ENCODE results near the gene PRMT3. TPM values are rescaled to one million over a fixed set of nuclear protein-coding genes. Genes with fewer than 3 reads are reported as not detected.

The PRMT3 gene
- total RNA-seq, 2 donors from 2014 or later: 7.9 to 11.9 TPM

GRCh38 chr11:20355221-20356219, 32.0 kb upstream of the PRMT3 start:
- Histone ChIP-seq H3K36me3 (no peaks in the 10 kb centered on the region), H3K4me1 (peaks cover 0 to 4% of the 10 kb centered on the region in 2 donors), H3K27ac (no peak overlapping the region), H3K27me3 (no peaks in the 10 kb centered on the region), H3K4me3 (no peak overlapping the region), H3K9me3 (no peaks in the 10 kb centered on the region)
- no peak for DNase-seq (ENCODE audit: low spot score)
- peak; percentile 36 to 67 for TF ChIP-seq CTCF (IDR thresholded peaks at IDR 0.05)

GRCh38 chr11:20357150-20357549, 30.4 kb upstream of the PRMT3 start:
- H3K27me3 ChIP-seq: no peaks in the 10 kb centered on the region
- TF ChIP-seq CTCF (IDR thresholded peaks at IDR 0.05): no peak
- H3K27ac ChIP-seq: no peak overlapping the region
- no peak overlapping the region for H3K4me3 ChIP-seq
- H3K9me3 ChIP-seq: no peaks in the 10 kb centered on the region
- no peak for DNase-seq (ENCODE audit: low spot score)
- H3K4me1 ChIP-seq: peaks cover 0 to 7% of the 10 kb centered on the region in 2 donors
- no peaks in the 10 kb centered on the region for H3K36me3 ChIP-seq

GRCh38 chr11:20360650-20361049, 26.9 kb upstream of the PRMT3 start:
- Histone ChIP-seq H3K9me3 (no peaks in the 10 kb centered on the region), H3K27me3 (no peaks in the 10 kb centered on the region), H3K4me3 (no peak overlapping the region), H3K27ac (no peak overlapping the region), H3K4me1 (peaks cover 0 to 34% of the 10 kb centered on the region in 2 donors), H3K36me3 (no peaks in the 10 kb centered on the region)
- DNase-seq (ENCODE audit: low spot score): no peak
- no peak for TF ChIP-seq CTCF (IDR thresholded peaks at IDR 0.05)

GRCh38 chr11:20362481-20362880, 25.0 kb upstream of the PRMT3 start:
- TF ChIP-seq CTCF (IDR thresholded peaks at IDR 0.05): no peak
- Histone ChIP-seq H3K4me1 (peaks cover 0 to 30% of the 10 kb centered on the region in 2 donors), H3K9me3 (no peaks in the 10 kb centered on the region), H3K4me3 (no peak overlapping the region), H3K27me3 (no peaks in the 10 kb centered on the region), H3K36me3 (no peaks in the 10 kb centered on the region), H3K27ac (no peak overlapping the region)
- no peak for DNase-seq (ENCODE audit: low spot score)

GRCh38 chr11:20363149-20363499, 24.4 kb upstream of the PRMT3 start:
- no peaks in the 10 kb centered on the region for H3K9me3 ChIP-seq
- H3K27me3 ChIP-seq: no peaks in the 10 kb centered on the region
- no peak for DNase-seq (ENCODE audit: low spot score)
- peak overlapping the region; percentile 87 to 93 for H3K27ac ChIP-seq
- H3K4me1 ChIP-seq: peaks cover 0 to 29% of the 10 kb centered on the region in 2 donors
- peak overlapping the region; percentile 93 to 97 for H3K4me3 ChIP-seq
- H3K36me3 ChIP-seq: no peaks in the 10 kb centered on the region
- no peak for TF ChIP-seq CTCF (IDR thresholded peaks at IDR 0.05)
